Colonic mucosa (tissue), 4 donors: ENCODE data around the gene MSI2. TPM values are rescaled to one million over a fixed set of nuclear protein-coding genes. Genes with fewer than 3 reads are reported as not detected.

Source experiments
- DNase-seq: peaks from one replicate; pipeline ENCODE4 v3.0.0-alpha.2; 2020
- H3K27ac ChIP-seq: fragments of 200-600 bp; one replicate; pipeline ENCODE4 v1.8.0; 2021
- H3K27me3 ChIP-seq: fragments of 200-600 bp; one replicate; pipeline ENCODE4 v1.8.0; 2021
- H3K36me3 ChIP-seq: fragments of 200-600 bp; one replicate; pipeline ENCODE4 v1.8.0; 2021
- H3K4me1 ChIP-seq: fragments of 200-600 bp; one replicate; pipeline ENCODE4 v1.8.0; 2021; ENCODE audit warnings: mild to moderate bottlenecking
- H3K4me3 ChIP-seq: fragments of 200-600 bp; one replicate; pipeline ENCODE4 v1.8.0; 2021
- H3K9ac ChIP-seq, 2 donors: one replicate each; pipeline ENCODE4 v1.7.0; 2013; ENCODE audit warnings: control low read depth in 2 of 2, low read depth in 2 of 2, low read length in 2 of 2
- H3K9me3 ChIP-seq: fragments of 200-600 bp; one replicate; pipeline ENCODE4 v1.8.0; 2021
- CTCF ChIP-seq: fragments of 200-600 bp; IDR thresholded peaks from one replicate; pipeline ENCODE4 v1.8.0; 2022; ENCODE audit warnings: antibody characterized with exemption, mild to moderate bottlenecking
- intact Hi-C: fragments of 100-400 bp; cut with DNase I; formaldehyde crosslinking; loops from one replicate; pipeline ENCODE4 v1.14.1; 2022
- total RNA-seq, 2 donors: library from RNA; stranded (reverse); fragmentation: NEBNext Ultra II Directional in 1 of 2; extraction: Animal tissue kit (Norgen Biotek cat#: 25700) in 1 of 2; gene quantifications; one replicate each; pipeline ENCODE4 v1.2.1, GENCODE V29; 2021
- donor health status: healthy.
- donor health status: DM: no; HTN: no; CAD: no.
- donor health status: DM: no; HTN: no; CAD: no.

MSI2 gene
- total RNA-seq, 2 donors from 2014 or later = 61.6 to 75.4 TPM

DNA sequence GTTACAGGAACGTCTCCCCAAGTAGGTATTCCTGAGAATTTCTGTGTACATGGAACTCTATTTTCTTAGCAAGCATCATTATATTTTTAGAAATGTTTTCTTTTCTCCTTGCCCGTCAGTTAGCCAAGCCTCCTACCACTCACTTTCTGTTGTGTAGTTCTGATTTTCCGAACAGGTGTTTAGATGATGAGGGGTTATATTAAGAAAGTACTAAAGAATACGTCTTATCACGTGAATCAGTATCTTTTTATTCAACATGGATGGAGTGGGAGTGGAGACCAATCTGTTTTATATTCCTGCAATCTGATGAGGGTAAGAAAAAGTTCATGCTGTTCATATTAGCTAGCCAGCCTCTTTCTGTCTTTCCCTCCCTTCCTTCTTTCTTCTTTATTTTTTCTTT lies 29.4 kb downstream of the MSI2 start:
- intact Hi-C loops = no loop called here
- Histone ChIP-seq H3K4me3 (no peak overlapping the region), H3K27ac (no peak overlapping the region), H3K27me3 (no peaks in the 10 kb centered on the region), H3K4me1 (no peaks in the 10 kb centered on the region), H3K36me3 (no peaks in the 10 kb centered on the region), H3K9ac (no peak overlapping the region), H3K9me3 (no peaks in the 10 kb centered on the region)
- TF ChIP-seq CTCF = no peak
- DNase-seq = no peak

DNA sequence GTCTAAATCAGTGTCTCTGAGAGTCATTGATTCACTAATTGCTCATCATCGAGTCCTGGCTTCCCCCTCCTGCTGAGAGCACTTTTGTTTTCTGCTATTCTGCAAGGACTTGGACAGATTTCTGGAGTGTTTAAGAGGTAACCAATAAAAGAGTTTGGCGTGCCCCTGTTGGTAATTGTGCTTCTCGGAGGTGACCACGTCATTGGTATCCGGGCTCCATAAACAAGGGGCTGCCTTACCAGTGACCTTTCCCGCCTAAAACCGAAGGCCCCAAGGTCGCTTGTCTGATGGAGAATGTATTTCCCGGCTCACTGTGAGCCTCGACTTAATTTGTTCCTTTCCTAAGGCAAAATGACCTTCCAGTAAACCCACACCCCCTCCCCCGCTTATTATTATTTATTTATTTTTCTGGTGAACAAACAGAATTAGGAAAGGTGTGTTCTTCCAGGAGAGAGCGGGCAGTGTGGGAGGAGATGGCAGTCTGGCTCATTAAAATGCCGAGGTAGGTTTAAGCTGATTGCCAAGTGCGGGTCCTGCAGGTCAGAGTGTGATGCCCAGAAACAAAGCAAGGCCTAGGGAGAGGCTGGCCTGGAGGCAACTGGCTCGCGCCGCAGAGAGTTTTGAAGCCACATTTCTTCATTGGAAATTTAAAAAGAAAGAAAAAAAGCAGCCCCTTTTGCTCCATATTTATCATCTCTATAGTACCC lies 30.2 kb downstream of the MSI2 start:
- Histone ChIP-seq H3K27ac (no peak overlapping the region), H3K4me3 (no peak overlapping the region), H3K9ac (no peak overlapping the region), H3K27me3 (no peaks in the 10 kb centered on the region), H3K9me3 (no peaks in the 10 kb centered on the region), H3K36me3 (no peaks in the 10 kb centered on the region), H3K4me1 (no peaks in the 10 kb centered on the region)
- intact Hi-C loops = no loop called here
- DNase-seq = no peak
- TF ChIP-seq CTCF = no peak

DNA sequence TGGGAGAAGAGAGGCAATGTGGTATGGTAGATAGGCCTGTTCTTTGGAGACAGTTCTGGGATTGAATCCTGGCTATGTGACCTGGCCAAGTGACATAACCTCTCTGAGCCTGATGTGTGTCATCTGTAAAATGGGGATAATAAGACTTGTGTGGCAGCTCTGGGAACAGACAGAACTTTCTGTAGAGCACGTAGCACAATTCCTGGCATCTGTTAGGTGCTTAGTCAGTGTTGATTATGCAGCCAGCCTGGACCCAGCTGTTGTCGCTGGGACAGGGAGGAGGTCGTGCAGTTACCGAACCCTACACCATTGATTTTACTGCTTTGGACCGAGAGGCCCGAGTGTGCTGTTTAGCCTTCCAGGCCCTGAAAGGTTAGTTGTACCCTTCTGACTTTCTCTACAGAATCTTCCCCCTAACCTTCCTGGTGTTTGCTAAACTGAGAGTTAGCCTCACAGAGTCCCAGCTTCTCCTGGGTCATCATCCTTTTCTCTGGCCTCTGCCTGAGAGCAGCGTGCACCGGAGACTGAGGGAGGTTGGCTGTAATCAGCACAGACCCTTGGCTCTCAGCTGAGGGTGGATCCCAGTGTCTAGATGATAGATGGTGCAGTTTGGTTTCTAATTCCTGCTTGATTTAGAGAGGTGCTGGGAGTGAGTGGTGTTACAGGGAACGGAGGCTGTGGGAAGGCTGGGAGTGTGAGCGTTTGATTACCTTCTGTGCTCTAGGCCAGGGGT lies 31.9 kb downstream of the MSI2 start:
- Histone ChIP-seq H3K36me3 (no peaks in the 10 kb centered on the region), H3K27me3 (no peaks in the 10 kb centered on the region), H3K4me1 (no peaks in the 10 kb centered on the region), H3K9me3 (no peaks in the 10 kb centered on the region), H3K27ac (peak overlapping the region; percentile 36), H3K4me3 (no peak overlapping the region), H3K9ac (no peak overlapping the region)
- intact Hi-C loops = no loop called here
- DNase-seq = no peak
- TF ChIP-seq CTCF = no peak

DNA sequence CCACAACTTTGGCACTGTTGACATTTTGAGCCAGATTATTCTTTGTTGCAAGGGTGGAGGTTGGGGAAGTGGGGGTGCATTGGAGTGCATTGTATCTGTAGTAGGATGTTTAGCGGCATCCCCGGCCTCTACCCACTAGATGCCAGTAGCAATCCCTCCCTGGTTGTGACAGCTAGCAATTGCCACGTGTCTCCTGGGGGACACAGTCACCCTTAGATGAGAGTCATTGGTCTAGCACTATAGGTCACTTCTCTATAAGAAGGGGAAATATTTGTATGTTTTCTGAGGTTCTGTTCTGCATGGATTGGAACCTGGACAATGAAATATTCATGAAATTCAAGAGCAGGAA lies 32.4 kb downstream of the MSI2 start:
- no peaks in the 10 kb centered on the region for H3K4me1 ChIP-seq
- no peaks in the 10 kb centered on the region for H3K27me3 ChIP-seq
- H3K9ac ChIP-seq = no peak overlapping the region
- no peak overlapping the region for H3K4me3 ChIP-seq
- no peaks in the 10 kb centered on the region for H3K36me3 ChIP-seq
- TF ChIP-seq CTCF = no peak
- no peak overlapping the region for H3K27ac ChIP-seq
- intact Hi-C loops = no loop called here
- H3K9me3 ChIP-seq = no peaks in the 10 kb centered on the region
- no peak for DNase-seq

DNA sequence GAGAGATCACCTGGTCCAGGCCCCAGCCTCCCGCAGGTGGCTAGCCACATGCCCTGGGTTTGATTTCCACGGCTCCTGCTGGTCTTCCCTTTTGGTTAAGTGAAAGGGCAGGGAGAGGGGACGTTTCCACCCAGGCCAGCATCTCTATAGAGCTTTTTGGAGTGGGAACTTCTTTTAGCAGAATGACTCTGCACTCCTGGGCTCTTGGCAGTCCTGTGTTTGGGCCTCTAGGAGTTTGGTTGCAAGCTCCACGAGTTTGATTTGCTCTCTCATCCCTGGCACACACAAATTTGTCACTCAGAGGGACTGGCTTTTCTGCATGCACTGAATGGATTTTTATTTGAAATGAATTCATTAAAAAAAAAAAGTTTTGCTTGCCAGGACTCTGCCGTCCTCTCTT lies 32.8 kb downstream of the MSI2 start:
- intact Hi-C loops = no loop called here
- no peak overlapping the region for H3K27ac ChIP-seq
- no peak overlapping the region for H3K4me3 ChIP-seq
- H3K9me3 ChIP-seq = no peaks in the 10 kb centered on the region
- H3K36me3 ChIP-seq = no peaks in the 10 kb centered on the region
- H3K27me3 ChIP-seq = no peaks in the 10 kb centered on the region
- H3K9ac ChIP-seq = no peak overlapping the region
- no peaks in the 10 kb centered on the region for H3K4me1 ChIP-seq
- DNase-seq = no peak
- TF ChIP-seq CTCF = no peak
